ENCODE results near the gene ADAMTS17.

GRCh38 chr15:100384108-100384410 is 42.3 kb upstream of the ADAMTS17 start:
- TF ChIP-seq POLR2A (IDR thresholded peaks at IDR 0.05; ENCODE audit: low read depth, low read length) (no peak), POLR2AphosphoS5 (IDR thresholded peaks at IDR 0.05; ENCODE audit: low read depth, low read length) (no peak)
